ENCODE measurements around the gene CITED4. TPM values are rescaled to one million over a fixed set of nuclear protein-coding genes. Genes with fewer than 3 reads are reported as not detected.

Gene CITED4
- total and polyA plus RNA-seq, 10 of the 15 experiments (the other 5 are each of a cell fraction or from before 2014, with no cell fraction given): 0.13 to 0.64 (median 0.26) TPM; not detected in 6

DNA sequence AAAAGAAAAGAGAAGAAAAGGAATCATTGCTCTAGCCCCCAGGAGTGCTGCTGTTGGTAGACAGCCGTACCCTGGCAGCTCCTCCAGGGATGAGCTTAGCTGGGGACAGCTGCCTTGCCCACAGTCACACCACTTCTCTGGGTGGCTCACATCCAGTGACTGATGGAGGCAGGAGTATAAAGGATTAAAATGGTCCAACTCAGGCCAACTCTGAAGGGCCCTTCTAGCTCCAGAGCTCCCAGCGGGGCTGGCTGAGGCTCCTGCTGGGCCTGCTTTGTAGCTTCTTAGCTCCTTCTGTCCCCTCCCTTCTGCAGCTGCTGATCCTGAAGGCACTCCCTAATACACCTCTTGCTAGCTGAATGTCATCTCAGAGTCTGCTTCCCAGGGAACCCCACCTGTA, 4.4 kb downstream of the CITED4 start:
- ChIA-PET POLR2A (interaction anchor here (1.0 kb wide), 1 partner anchor 122 kb away, joined by 4 read pairs; the partner anchor contains the start of gene CTPS1), CTCF (interaction anchor here (0.7 to 2.9 kb wide), 9 partner anchors 11 to 146 kb away, joined by 3 to 13 read pairs (median 3); no protein-coding TSS in a partner anchor), SMC1A (ENCODE audit: uncharacterized antibody, unreplicated experiment) (interaction anchor here (0.6 to 17.4 kb wide), 3 partner anchors 21 to 91 kb away, joined by 3 to 197 read pairs (median 7); no protein-coding TSS in a partner anchor), RAD21 (ENCODE audit: unreplicated experiment) (interaction anchor here (0.7 to 1.4 kb wide), 3 partner anchors 20 to 325 kb away, joined by 3 to 4 read pairs (median 3); no protein-coding TSS in a partner anchor)
- WGBS (ENCODE audit: insufficient coverage, insufficient replicate concordance, low lambda C conversion rate, missing lambda C conversion rate): 57% methylated on average over 2 of the region's 2 CpGs
- no peaks in the 10 kb centered on the region for H3K9me3 ChIP-seq (replicated peaks; ENCODE audit: control insufficient read depth, insufficient read depth, low read length)
- no peak overlapping the region for H2AFZ ChIP-seq (ENCODE audit: control insufficient read depth, low read depth, low read length)
- ATAC-seq (no peak), FAIRE-seq (no peak), DNase-seq (ENCODE audit: low read depth, low spot score) (no peak)
- no peak overlapping the region for H3K27ac ChIP-seq (ENCODE audit: control insufficient read depth, insufficient read depth)
- H3K36me3 ChIP-seq (ENCODE audit: control insufficient read depth in 2 of 2, insufficient read depth in 2 of 2, low read length in 1 of 2): no peaks in the 10 kb centered on the region
- intact Hi-C loops (cut with micrococcal nuclease; ENCODE audit: unreplicated experiment) (no loop called here), in situ Hi-C loops (cut with MboI) (no loop called here)
- no TSS peak for BruUV-seq (replicated peaks)
- no peak overlapping the region for H3K9ac ChIP-seq (ENCODE audit: control insufficient read depth, insufficient read depth, low read length)
- no peaks in the 10 kb centered on the region for H4K20me1 ChIP-seq (ENCODE audit: control insufficient read depth, insufficient read depth)
- peaks cover 12 to 16% of the 10 kb centered on the region in 2 experiments; a peak in 3 of 4 replicates for H3K27me3 ChIP-seq (replicated peaks in 1 of 2; ENCODE audit: control insufficient read depth in 2 of 2, insufficient read depth in 2 of 2, low read length in 1 of 2)
- H3K79me2 ChIP-seq (ENCODE audit: control insufficient read depth, insufficient read depth, low read length): no peaks in the 10 kb centered on the region
- H3K4me1 ChIP-seq (ENCODE audit: control insufficient read depth, insufficient read depth, low read length): peaks cover 7% of the 10 kb centered on the region; the same call in 1 of the 2 replicates
- no peak overlapping the region for H3K4me2 ChIP-seq (ENCODE audit: control insufficient read depth, insufficient read depth)
- no peak overlapping the region for H3K4me3 ChIP-seq
- TF ChIP-seq NRF1 (conservative IDR thresholded peaks at IDR 0.05; ENCODE audit: low read depth, low read length) (no peak), RCOR1 (conservative IDR thresholded peaks at IDR 0.05; ENCODE audit: low read depth, low read length) (no peak), CBX5 (IDR thresholded peaks at IDR 0.05; ENCODE audit: low read depth) (no peak), NR2C1 (IDR thresholded peaks at IDR 0.05) (no peak), MTA2 (IDR thresholded peaks at IDR 0.05; ENCODE audit: low read depth) (no peak), WRNIP1 (IDR thresholded peaks at IDR 0.05; ENCODE audit: borderline replicate concordance, low read depth, low read length) (no peak), CTCF (IDR thresholded peaks at IDR 0.05 in 2 of 3, conservative IDR thresholded peaks at IDR 0.05 in 1 of 3; ENCODE audit: control insufficient read depth in 2 of 3, extremely low read depth in 1 of 3, insufficient read depth in 1 of 3, low read depth in 3 of 3, low read length in 3 of 3) (no peak), SPI1 (IDR thresholded peaks at IDR 0.05; ENCODE audit: borderline replicate concordance, insufficient read depth, low read depth, low read length) (no peak), SMAD1 (IDR thresholded peaks at IDR 0.05; ENCODE audit: low read depth, partially characterized antibody) (no peak), NFYA (IDR thresholded peaks at IDR 0.05; ENCODE audit: borderline replicate concordance, low read depth, low read length) (no peak), SMAD5 (IDR thresholded peaks at IDR 0.05; ENCODE audit: low read depth) (no peak), RUNX3 (IDR thresholded peaks at IDR 0.05; ENCODE audit: low read length) (no peak), MYB (IDR thresholded peaks at IDR 0.05; ENCODE audit: borderline replicate concordance, low read depth, low read length) (no peak), ZNF24 (IDR thresholded peaks at IDR 0.05) (no peak), NFIC (IDR thresholded peaks at IDR 0.05; ENCODE audit: low read depth, low read length) (no peak), RELB (IDR thresholded peaks at IDR 0.05; ENCODE audit: low read depth) (no peak), DPF2 (IDR thresholded peaks at IDR 0.05) (no peak), MEF2B (IDR thresholded peaks at IDR 0.05; ENCODE audit: partially characterized antibody, poor library complexity, severe bottlenecking) (no peak), REST (IDR thresholded peaks at IDR 0.05; ENCODE audit: low read depth, low read length) (no peak)

Measured in GM12878 (cell line).